BLaER1 (cell line): ENCODE data around the gene THOC3.
"Not testable (repeated sequence)": the region's sequence is repeated elsewhere in the genome, so short reads cannot be mapped to it uniquely, and the experiment has no call there.

Experiments
- H3K27ac ChIP-seq: shearing (Covaris generic); formaldehyde crosslinking; 2 replicates; pipeline ENCODE4 v1.8.1; 2022
- H3K27me3 ChIP-seq: shearing (Covaris generic); formaldehyde crosslinking; 2 replicates; pipeline ENCODE4 v1.8.1; 2022
- H3K36me3 ChIP-seq: shearing (Covaris generic); formaldehyde crosslinking; 2 replicates; pipeline ENCODE4 v1.8.1; 2022
- H3K4me1 ChIP-seq: shearing (Covaris generic); formaldehyde crosslinking; 2 replicates; pipeline ENCODE4 v1.8.1; 2022
- H3K4me2 ChIP-seq: shearing (Covaris generic); formaldehyde crosslinking; 2 replicates; pipeline ENCODE4 v1.8.1; 2022
- H3K4me3 ChIP-seq: shearing (Covaris generic); formaldehyde crosslinking; 2 replicates; pipeline ENCODE4 v1.8.1; 2022
- H3K9ac ChIP-seq: shearing (Covaris generic); formaldehyde crosslinking; 2 replicates; pipeline ENCODE4 v1.8.1; 2022
- H3K9me3 ChIP-seq: shearing (Covaris generic); formaldehyde crosslinking; 2 replicates; pipeline ENCODE4 v1.8.1; 2022
- H4K20me1 ChIP-seq: shearing (Covaris generic); formaldehyde crosslinking; 2 replicates; pipeline ENCODE4 v1.8.1; 2022

The THOC3 gene

DNA sequence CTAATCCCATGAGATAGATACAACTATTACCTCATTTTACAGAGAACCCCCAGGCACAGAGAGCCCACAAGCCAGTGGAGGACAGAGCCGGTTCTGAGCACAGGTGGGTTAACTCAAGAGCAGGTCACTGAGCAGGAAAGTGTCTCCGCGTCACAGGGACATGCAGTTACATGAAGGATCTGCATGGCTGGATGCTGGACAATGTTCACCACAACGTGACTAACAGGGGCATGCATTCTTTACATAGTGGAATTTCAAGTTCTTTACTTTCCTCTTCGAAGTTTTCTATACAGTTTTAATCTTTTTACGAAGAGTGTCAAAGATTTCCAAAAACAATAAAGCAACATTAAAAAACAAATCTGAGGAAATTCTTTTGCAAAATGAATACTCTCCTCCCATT is 7.9 kb downstream of the THOC3 start:
- H3K4me2 ChIP-seq, H3K36me3 ChIP-seq, H3K9ac ChIP-seq, H3K27me3 ChIP-seq, H3K4me3 ChIP-seq, H3K9me3 ChIP-seq, H3K27ac ChIP-seq, H4K20me1 ChIP-seq, H3K4me1 ChIP-seq: not testable (repeated sequence)

- H3K36me3 ChIP-seq, H3K27me3 ChIP-seq, H3K9me3 ChIP-seq, H3K9ac ChIP-seq, H3K4me2 ChIP-seq, H3K4me1 ChIP-seq, H4K20me1 ChIP-seq, H3K27ac ChIP-seq, H3K4me3 ChIP-seq: not testable (repeated sequence)
Observed at GRCh38 chr5:175958515-175958914, 9.6 kb downstream of the THOC3 start.

DNA sequence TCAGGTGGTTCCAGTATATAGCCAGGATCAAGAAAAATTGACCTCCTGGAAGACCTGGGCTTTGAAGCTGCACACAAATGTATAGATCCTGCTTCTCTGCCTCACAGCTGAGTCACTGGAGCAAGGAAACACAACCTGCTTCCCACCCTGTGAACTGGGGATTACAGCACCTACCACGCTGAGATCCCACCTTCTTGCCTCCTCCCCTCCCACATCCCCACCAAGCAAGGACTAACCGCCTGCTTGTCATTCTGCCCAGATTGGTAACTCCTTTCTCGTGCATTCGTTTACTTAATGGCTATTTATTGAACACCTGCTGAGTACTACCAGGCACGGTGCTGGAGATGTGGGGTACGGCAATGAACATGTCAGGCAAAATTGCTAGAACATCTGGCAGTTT is 14.0 kb downstream of the THOC3 start:
- H3K4me2 ChIP-seq, H3K9ac ChIP-seq, H3K36me3 ChIP-seq, H4K20me1 ChIP-seq, H3K9me3 ChIP-seq, H3K4me3 ChIP-seq, H3K27me3 ChIP-seq, H3K4me1 ChIP-seq, H3K27ac ChIP-seq: not testable (repeated sequence)

DNA sequence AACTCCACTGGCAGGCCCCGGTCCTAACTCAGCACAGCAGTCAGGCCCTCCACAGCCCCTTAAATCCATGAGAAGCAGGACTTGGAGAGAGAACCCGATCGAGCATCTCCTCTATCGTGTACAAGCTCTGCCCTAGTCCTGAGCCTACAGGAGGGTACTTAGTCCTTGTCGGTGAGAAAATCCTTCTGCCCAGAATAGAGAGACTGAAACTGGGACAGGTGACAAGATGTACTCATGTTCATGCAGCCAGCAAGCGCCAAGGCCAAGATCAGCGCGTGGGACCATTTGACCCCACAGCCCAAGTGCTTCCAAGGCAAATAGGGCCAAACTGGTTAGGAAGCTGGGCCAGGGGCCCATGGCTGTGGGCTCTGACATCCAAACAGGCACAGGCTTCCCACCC is 15.3 kb downstream of the THOC3 start:
- not testable (repeated sequence) for H3K9me3 ChIP-seq, H3K27ac ChIP-seq, H3K27me3 ChIP-seq, H4K20me1 ChIP-seq, H3K9ac ChIP-seq, H3K36me3 ChIP-seq, H3K4me2 ChIP-seq, H3K4me1 ChIP-seq, H3K4me3 ChIP-seq

DNA sequence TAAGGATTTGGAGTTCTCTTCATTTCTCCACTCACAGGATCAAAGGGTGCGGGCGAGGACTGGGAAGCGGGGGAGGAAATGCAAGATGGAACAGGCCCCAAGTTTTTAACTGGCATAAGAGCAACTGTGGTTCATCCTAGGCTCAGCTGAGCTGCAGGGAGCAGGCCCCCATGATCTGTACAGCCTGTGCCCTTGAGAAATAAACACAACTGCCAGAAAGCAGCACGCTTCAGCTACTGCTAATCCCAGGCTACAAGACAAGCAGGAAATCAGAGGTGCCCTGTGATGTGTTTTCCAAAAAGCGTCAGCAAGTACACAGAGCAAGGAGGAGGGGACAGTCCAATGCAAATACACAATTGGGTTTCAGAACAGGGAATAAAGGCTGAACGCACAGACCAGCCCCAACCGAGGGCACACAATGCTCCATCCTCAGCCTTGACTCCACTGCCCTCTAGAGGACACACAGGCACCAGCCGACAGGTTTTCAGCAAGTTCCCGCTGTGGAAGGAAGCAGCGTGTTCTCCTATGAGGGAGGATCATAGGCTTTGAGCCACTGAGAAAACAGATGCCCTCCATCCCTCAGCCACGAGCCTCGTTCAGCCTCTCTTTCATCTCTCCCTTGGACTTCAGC is 16.7 kb downstream of the THOC3 start:
- not testable (repeated sequence) for H3K9ac ChIP-seq, H3K4me2 ChIP-seq, H3K27ac ChIP-seq, H3K36me3 ChIP-seq, H3K9me3 ChIP-seq, H3K4me1 ChIP-seq, H4K20me1 ChIP-seq, H3K27me3 ChIP-seq, H3K4me3 ChIP-seq

DNA sequence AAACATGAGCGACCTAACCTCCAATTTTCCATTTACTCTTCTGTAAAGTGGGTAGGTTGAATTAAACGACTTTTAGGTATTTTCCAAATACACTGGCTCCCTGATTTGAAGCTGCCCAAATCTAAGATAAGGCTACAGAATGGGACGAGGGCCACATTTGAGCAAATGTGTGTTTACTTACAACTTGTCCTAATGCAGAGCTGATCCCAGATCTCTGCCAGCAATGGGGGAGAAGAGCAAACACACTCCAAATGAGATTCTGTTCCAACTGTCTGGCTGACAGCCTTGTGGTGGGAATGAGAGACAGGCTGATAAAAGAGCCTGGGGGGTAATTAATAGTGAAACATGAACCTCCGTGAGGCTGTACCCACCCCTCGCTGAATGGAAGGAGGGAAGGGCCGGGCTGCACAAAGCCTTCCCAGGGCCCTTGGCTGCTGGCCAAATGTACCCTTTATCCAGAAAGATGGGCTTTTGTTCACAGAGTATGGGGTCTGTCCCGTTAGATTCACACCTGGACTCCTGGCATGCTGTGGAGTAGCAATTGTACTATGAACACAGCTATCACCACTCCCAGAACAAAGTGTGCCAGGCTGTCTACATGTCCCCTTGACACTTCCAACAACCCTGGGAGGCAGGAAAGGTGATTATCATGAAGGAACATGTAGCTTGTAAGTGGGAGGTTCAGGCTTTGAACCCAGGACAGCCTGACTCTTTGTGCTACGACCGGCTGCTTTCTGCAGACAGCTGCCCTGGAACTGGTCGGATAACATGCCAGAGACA is 19.6 kb downstream of the THOC3 start:
- not testable (repeated sequence) for H3K4me3 ChIP-seq, H3K36me3 ChIP-seq, H3K4me2 ChIP-seq, H3K27me3 ChIP-seq, H3K4me1 ChIP-seq, H4K20me1 ChIP-seq, H3K9ac ChIP-seq, H3K27ac ChIP-seq, H3K9me3 ChIP-seq

DNA sequence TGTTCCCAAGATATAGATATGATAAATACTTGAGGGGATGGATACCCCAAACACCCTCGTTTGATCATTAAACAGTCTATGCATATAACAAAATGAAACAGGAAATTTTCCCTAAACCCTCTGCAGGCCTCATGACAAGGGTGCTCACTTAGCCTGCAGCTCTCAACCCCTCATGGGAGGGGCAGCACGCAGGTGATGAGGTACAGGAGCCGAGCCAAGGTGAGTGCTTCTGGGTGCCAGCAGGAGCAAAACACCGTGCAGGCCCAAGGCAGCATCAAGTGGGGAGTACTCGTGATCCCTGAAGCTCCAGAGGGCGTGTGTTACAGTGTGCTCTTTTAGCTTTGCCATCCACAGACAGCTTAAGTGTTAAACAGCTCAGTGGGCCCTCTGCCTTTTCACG is 24.9 kb downstream of the THOC3 start:
- H3K36me3 ChIP-seq, H3K27ac ChIP-seq, H3K4me2 ChIP-seq, H3K4me3 ChIP-seq, H3K9me3 ChIP-seq, H3K27me3 ChIP-seq, H3K4me1 ChIP-seq, H3K9ac ChIP-seq, H4K20me1 ChIP-seq: not testable (repeated sequence)

GRCh38 chr5:175940632-175941031 is 27.5 kb downstream of the THOC3 start:
- H3K36me3 ChIP-seq = peaks cover 14% of the 10 kb centered on the region; the same call in 1 of the 2 replicates

GRCh38 chr5:175938489-175938888 is 29.6 kb downstream of the THOC3 start:
- H3K4me2 ChIP-seq, H3K9me3 ChIP-seq, H3K27ac ChIP-seq, H4K20me1 ChIP-seq, H3K4me3 ChIP-seq, H3K9ac ChIP-seq, H3K4me1 ChIP-seq, H3K27me3 ChIP-seq: not testable (repeated sequence)
- peaks cover 16% of the 10 kb centered on the region; the same call in 1 of the 2 replicates for H3K36me3 ChIP-seq

More at GRCh38 chr5:175940632-175941031, 27.5 kb downstream of the THOC3 start:
- not testable (repeated sequence) for H3K9ac ChIP-seq, H3K4me1 ChIP-seq, H3K4me2 ChIP-seq, H3K9me3 ChIP-seq, H4K20me1 ChIP-seq, H3K27ac ChIP-seq, H3K27me3 ChIP-seq, H3K4me3 ChIP-seq

- not testable (repeated sequence) for H3K36me3 ChIP-seq, H3K4me2 ChIP-seq, H3K4me3 ChIP-seq, H3K27ac ChIP-seq, H3K9me3 ChIP-seq, H4K20me1 ChIP-seq, H3K9ac ChIP-seq, H3K27me3 ChIP-seq, H3K4me1 ChIP-seq
Observed at GRCh38 chr5:175928752-175929151, 39.4 kb downstream of the THOC3 start.

- H3K4me1 ChIP-seq, H3K9me3 ChIP-seq, H3K4me2 ChIP-seq, H3K27ac ChIP-seq, H3K27me3 ChIP-seq, H4K20me1 ChIP-seq, H3K36me3 ChIP-seq, H3K4me3 ChIP-seq, H3K9ac ChIP-seq: not testable (repeated sequence)
Observed at GRCh38 chr5:175925106-175925505, 43.0 kb downstream of the THOC3 start.
